AG09319 (cell line): Measurements from ENCODE around the gene PPM1B.
"Not testable (repeated sequence)": the region's sequence is repeated elsewhere in the genome, so short reads cannot be mapped to it uniquely, and the experiment has no call there.

Experiments used
- DNase-seq: peaks from one replicate; pipeline ENCODE4 v3.0.0-alpha.2; 2010; ENCODE audit warnings: low read depth; ENCODE audit errors: extremely low read depth
- CTCF ChIP-seq: IDR thresholded peaks from 2 replicates; pipeline ENCODE4 v1.5.1; 2011; ENCODE audit warnings: low read depth, mild to moderate bottlenecking, inconsistent platforms, low read length, moderate library complexity

The PPM1B gene

GRCh38 chr2:44247924-44248323, 79.2 kb downstream of the PPM1B start:
- TF ChIP-seq CTCF = no peak
- no peak for DNase-seq

- DNase-seq = not testable (repeated sequence)
These were observed 80.6 kb downstream of the PPM1B start for GRCh38 chr2:44249269-44249668.

- no peak for DNase-seq
- no peak for TF ChIP-seq CTCF
These were observed 81.7 kb downstream of the PPM1B start for GRCh38 chr2:44250376-44250775.

- no peak for TF ChIP-seq CTCF
- no peak for DNase-seq
These were observed 85.3 kb downstream of the PPM1B start for GRCh38 chr2:44254023-44254422.

- DNase-seq = not testable (repeated sequence)
These were observed 87.0 kb downstream of the PPM1B start for GRCh38 chr2:44255704-44256103.

- DNase-seq = not testable (repeated sequence)
These were observed 89.1 kb downstream of the PPM1B start for GRCh38 chr2:44257802-44258201.

GRCh38 chr2:44267269-44267795, 98.7 kb downstream of the PPM1B start:
- no peak for TF ChIP-seq CTCF

GRCh38 chr2:44267796-44268648, 99.3 kb downstream of the PPM1B start:
- no peak for TF ChIP-seq CTCF
- no peak for DNase-seq

More at GRCh38 chr2:44267269-44267795, 98.7 kb downstream of the PPM1B start:
- DNase-seq = no peak

- DNase-seq = no peak
- TF ChIP-seq CTCF = no peak
These were observed 101.2 kb downstream of the PPM1B start for GRCh38 chr2:44269831-44270230.
